HEK293T (cell line): Measurements from ENCODE around the gene TMC3.

Experiments
- CTCF ChIA-PET: fragments of 350-600 bp; formaldehyde crosslinking; extraction: SDS; loops from one replicate; lab custom pipeline; 2021; ENCODE audit warnings: antibody characterized with exemption, inconsistent platforms; lab: Yijun Ruan, JAX
- POLR2A ChIA-PET: fragments of 350-600 bp; formaldehyde crosslinking; extraction: SDS; loops from one replicate; lab custom pipeline; 2020; ENCODE audit warnings: antibody characterized with exemption, inconsistent platforms; lab: Yijun Ruan, JAX
- DNase-seq: peaks from one replicate; pipeline ENCODE4 v3.0.0; 2012; ENCODE audit warnings: mixed read lengths; ENCODE audit errors: extremely low spot score
- ARNT ChIP-seq: fragments of 450-650 bp; IDR thresholded peaks from 2 replicates; pipeline ENCODE4 v1.6.1; 2017; ENCODE audit warnings: mild to moderate bottlenecking
- BHLHE40 ChIP-seq: fragments of 450-650 bp; IDR thresholded peaks from 2 replicates; pipeline ENCODE4 v1.6.1; 2016; ENCODE audit warnings: mild to moderate bottlenecking, moderate library complexity, borderline replicate concordance
- CTBP1 ChIP-seq: fragments of 450-650 bp; IDR thresholded peaks from 2 replicates; pipeline ENCODE4 v1.6.1; 2016; ENCODE audit warnings: borderline replicate concordance
- ELF4 ChIP-seq: fragments of 450-650 bp; IDR thresholded peaks from 2 replicates; pipeline ENCODE4 v1.6.1; 2017; ENCODE audit warnings: antibody characterized with exemption
- FOXA1 ChIP-seq: fragments of 450-650 bp; IDR thresholded peaks from 2 replicates; pipeline ENCODE4 v1.6.1; 2016; ENCODE audit warnings: mild to moderate bottlenecking
- FOXK2 ChIP-seq: fragments of 450-650 bp; IDR thresholded peaks from 2 replicates; pipeline ENCODE4 v1.6.1; 2016; ENCODE audit warnings: mild to moderate bottlenecking
- FOXM1 ChIP-seq: fragments of 450-650 bp; IDR thresholded peaks from 2 replicates; pipeline ENCODE4 v1.6.1; 2017; ENCODE audit warnings: mild to moderate bottlenecking, borderline replicate concordance
- HDGF ChIP-seq: fragments of 450-650 bp; IDR thresholded peaks from 2 replicates; pipeline ENCODE4 v1.6.1; 2017; ENCODE audit warnings: antibody characterized with exemption, borderline replicate concordance
- L3MBTL2 ChIP-seq: fragments of 450-650 bp; conservative IDR thresholded peaks from 2 replicates; pipeline ENCODE4 v1.6.1; 2016; ENCODE audit warnings: mild to moderate bottlenecking
- LEF1 ChIP-seq: fragments of 450-650 bp; IDR thresholded peaks from 2 replicates; pipeline ENCODE4 v1.6.1; 2017; ENCODE audit warnings: mild to moderate bottlenecking, borderline replicate concordance
- NFRKB ChIP-seq: fragments of 450-650 bp; IDR thresholded peaks from 2 replicates; pipeline ENCODE4 v1.6.1; 2016; ENCODE audit warnings: mild to moderate bottlenecking, moderate library complexity
- PKNOX1 ChIP-seq: fragments of 450-650 bp; IDR thresholded peaks from 2 replicates; pipeline ENCODE4 v1.6.1; 2016
- SP1 ChIP-seq: fragments of 450-650 bp; IDR thresholded peaks from 2 replicates; pipeline ENCODE4 v1.6.1; 2017
- SUZ12 ChIP-seq: fragments of 450-650 bp; IDR thresholded peaks from 2 replicates; pipeline ENCODE4 v1.6.1; 2016; ENCODE audit warnings: mild to moderate bottlenecking
- TARDBP ChIP-seq: fragments of 450-650 bp; IDR thresholded peaks from 2 replicates; pipeline ENCODE4 v1.6.1; 2016
- ZNF384 ChIP-seq: fragments of 450-650 bp; IDR thresholded peaks from 2 replicates; pipeline ENCODE4 v1.6.1; 2016

Gene TMC3

GRCh38 chr15:81346611-81347010, 27.4 kb downstream of the TMC3 start:
- no peak for DNase-seq
- ChIA-PET CTCF (no interaction called here), POLR2A (no interaction called here)
- TF ChIP-seq NFRKB, result no peak
- TF ChIP-seq PKNOX1, result no peak
- TF ChIP-seq ELF4, result no peak
- no peak for TF ChIP-seq SUZ12
- no peak for TF ChIP-seq LEF1
- TF ChIP-seq L3MBTL2, result no peak
- no peak for TF ChIP-seq FOXA1
- no peak for TF ChIP-seq ZNF384
- TF ChIP-seq CTBP1, result no peak
- TF ChIP-seq BHLHE40, result no peak
- no peak for TF ChIP-seq FOXK2
- no peak for TF ChIP-seq TARDBP

GRCh38 chr15:81343371-81343770, 30.6 kb downstream of the TMC3 start:
- no peak for DNase-seq
- POLR2A ChIA-PET, result no interaction called here
- CTCF ChIA-PET, result no interaction called here
- no peak for TF ChIP-seq BHLHE40
- no peak for TF ChIP-seq ELF4
- TF ChIP-seq L3MBTL2, result no peak
- no peak for TF ChIP-seq TARDBP
- no peak for TF ChIP-seq FOXM1
- no peak for TF ChIP-seq FOXK2
- no peak for TF ChIP-seq SUZ12
- no peak for TF ChIP-seq ARNT
- no peak for TF ChIP-seq ZNF384
- no peak for TF ChIP-seq LEF1
- TF ChIP-seq PKNOX1, result no peak
- no peak for TF ChIP-seq HDGF
- no peak for TF ChIP-seq CTBP1

- TF ChIP-seq L3MBTL2, result no peak
- no peak for TF ChIP-seq TARDBP
- no peak for TF ChIP-seq FOXA1
- TF ChIP-seq ELF4, result no peak
- no peak for TF ChIP-seq ARNT
- TF ChIP-seq HDGF, result no peak
- TF ChIP-seq PKNOX1, result no peak
- TF ChIP-seq LEF1, result no peak
- no peak for TF ChIP-seq FOXM1
- no peak for TF ChIP-seq NFRKB
- no peak for TF ChIP-seq SP1
- TF ChIP-seq FOXK2, result no peak
- no peak for TF ChIP-seq BHLHE40
- POLR2A ChIA-PET, result no interaction called here
- CTCF ChIA-PET, result interaction anchor here (1.4 kb wide), 1 partner anchor 75 kb away, joined by 4 read pairs; no protein-coding TSS in a partner anchor
- DNase-seq, result no peak
These were observed 32.7 kb downstream of the TMC3 start for GRCh38 chr15:81341351-81341750.

- POLR2A ChIA-PET, result interaction anchor here (1.2 kb wide), 1 partner anchor 16 kb away, joined by 5 read pairs; the partner anchor contains the start of gene STARD5
- TF ChIP-seq ELF4 (no peak), FOXK2 (no peak), SUZ12 (no peak), CTBP1 (no peak), HDGF (no peak), PKNOX1 (no peak)
- no peak for DNase-seq
- CTCF ChIA-PET, result no interaction called here
These were observed 34.2 kb downstream of the TMC3 start for GRCh38 chr15:81339851-81340250.

GRCh38 chr15:81339321-81339720, 34.7 kb downstream of the TMC3 start:
- DNase-seq, result no peak
- TF ChIP-seq SP1, result no peak
- ChIA-PET CTCF (no interaction called here), POLR2A (interaction anchor here (1.2 kb wide), 1 partner anchor 15 kb away, joined by 5 read pairs; the partner anchor contains the start of gene STARD5)

GRCh38 chr15:81338170-81339007, 35.6 kb downstream of the TMC3 start:
- CTCF ChIA-PET, result interaction anchor here (0.6 kb wide), 2 partner anchors 64 to 72 kb away, joined by 3 read pairs; no protein-coding TSS in a partner anchor
- POLR2A ChIA-PET, result interaction anchor here (1.2 kb wide), 1 partner anchor 14 kb away, joined by 5 read pairs; the partner anchor contains the start of gene STARD5
- no peak for DNase-seq
- TF ChIP-seq LEF1, result no peak
- TF ChIP-seq PKNOX1, result peak; percentile 61
